Adrenal gland (tissue), 5 donors: Measurements from ENCODE around the gene CDHR1.
"Not testable (repeated sequence)": the region's sequence is repeated elsewhere in the genome, so short reads cannot be mapped to it uniquely, and the experiment has no call there.

Experiments
- POLR2A ChIP-seq, 2 donors: fragments of 450-650 bp; IDR thresholded peaks; one replicate each; pipeline ENCODE4 v1.6.1; 2017; ENCODE audit warnings: antibody characterized with exemption in 2 of 2, mild to moderate bottlenecking in 2 of 2, moderate library complexity in 1 of 2
- TF ChIP-seq, protein P1 (sequence below), 6 experiments: fragments of 450-650 bp in 4 of 6; fragments of 200-600 bp in 2 of 6; sonication (generic) in 1 of 6; IDR thresholded peaks; 1 replicate in 5 of 6; 2 replicates in 1 of 6; pipeline versions ENCODE4 v1.5.1 to v1.8.0; 2016 to 2021; ENCODE audit warnings: antibody characterized with exemption in 6 of 6, mild to moderate bottlenecking in 2 of 6, moderate library complexity in 1 of 6
- donor health status: DM: no; HTN: no; CAD: no.

- TF ChIP-seq, protein P1, sequence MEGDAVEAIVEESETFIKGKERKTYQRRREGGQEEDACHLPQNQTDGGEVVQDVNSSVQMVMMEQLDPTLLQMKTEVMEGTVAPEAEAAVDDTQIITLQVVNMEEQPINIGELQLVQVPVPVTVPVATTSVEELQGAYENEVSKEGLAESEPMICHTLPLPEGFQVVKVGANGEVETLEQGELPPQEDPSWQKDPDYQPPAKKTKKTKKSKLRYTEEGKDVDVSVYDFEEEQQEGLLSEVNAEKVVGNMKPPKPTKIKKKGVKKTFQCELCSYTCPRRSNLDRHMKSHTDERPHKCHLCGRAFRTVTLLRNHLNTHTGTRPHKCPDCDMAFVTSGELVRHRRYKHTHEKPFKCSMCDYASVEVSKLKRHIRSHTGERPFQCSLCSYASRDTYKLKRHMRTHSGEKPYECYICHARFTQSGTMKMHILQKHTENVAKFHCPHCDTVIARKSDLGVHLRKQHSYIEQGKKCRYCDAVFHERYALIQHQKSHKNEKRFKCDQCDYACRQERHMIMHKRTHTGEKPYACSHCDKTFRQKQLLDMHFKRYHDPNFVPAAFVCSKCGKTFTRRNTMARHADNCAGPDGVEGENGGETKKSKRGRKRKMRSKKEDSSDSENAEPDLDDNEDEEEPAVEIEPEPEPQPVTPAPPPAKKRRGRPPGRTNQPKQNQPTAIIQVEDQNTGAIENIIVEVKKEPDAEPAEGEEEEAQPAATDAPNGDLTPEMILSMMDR (IDR thresholded peaks at IDR 0.05): not testable (repeated sequence)
- TF ChIP-seq POLR2A (IDR thresholded peaks at IDR 0.05): not testable (repeated sequence)
Observed at GRCh38 chr10:84168382-84168781, 26.0 kb upstream of the CDHR1 start.
